GM18867 (cell line): ENCODE results near the gene NADK2.
A peak's percentile ranks its signal among the peaks of the same experiment; 100 is the strongest.

Source experiments
- ATAC-seq: cut with Tn5 transposase; IDR thresholded peaks from one replicate; pipeline ENCODE4 v1.9.1; 2021; ENCODE audit warnings: mild to moderate bottlenecking, moderate library complexity; ENCODE audit not compliant: unreplicated experiment

NADK2 gene

GRCh38 chr5:36250427-36250826, 8.7 kb upstream of the NADK2 start:
- no peak for ATAC-seq

GRCh38 chr5:36246036-36246800, 4.5 kb upstream of the NADK2 start:
- ATAC-seq = no peak

- ATAC-seq = no peak
These were observed 2.4 kb upstream of the NADK2 start for GRCh38 chr5:36244076-36244475.

GRCh38 chr5:36243653-36244052, 1.9 kb upstream of the NADK2 start:
- ATAC-seq = no peak

- no peak for ATAC-seq
These were observed 1.1 kb upstream of the NADK2 start for GRCh38 chr5:36242534-36243485.

- ATAC-seq = peak; percentile 5
These were observed 720 bp downstream of the NADK2 start for GRCh38 chr5:36240779-36241630.

- ATAC-seq = no peak
These were observed 2.1 kb downstream of the NADK2 start for GRCh38 chr5:36239370-36240293.

GRCh38 chr5:36238502-36239295, 3.0 kb downstream of the NADK2 start:
- ATAC-seq = no peak

GRCh38 chr5:36237751-36238150, 4.0 kb downstream of the NADK2 start:
- ATAC-seq = no peak

GRCh38 chr5:36236801-36237200, 4.9 kb downstream of the NADK2 start:
- no peak for ATAC-seq

GRCh38 chr5:36232533-36232932, 9.2 kb downstream of the NADK2 start:
- ATAC-seq = no peak

- no peak for ATAC-seq
These were observed 11.5 kb downstream of the NADK2 start for GRCh38 chr5:36230151-36230790.

GRCh38 chr5:36228505-36228904, 13.2 kb downstream of the NADK2 start:
- no peak for ATAC-seq

GRCh38 chr5:36227046-36227445, 14.7 kb downstream of the NADK2 start:
- ATAC-seq = no peak

GRCh38 chr5:36222620-36223019, 19.1 kb downstream of the NADK2 start:
- ATAC-seq = no peak

- ATAC-seq = no peak
These were observed 23.7 kb downstream of the NADK2 start for GRCh38 chr5:36217988-36218387.

GRCh38 chr5:36217567-36217966, 24.2 kb downstream of the NADK2 start:
- ATAC-seq = no peak

GRCh38 chr5:36215910-36216309, 25.8 kb downstream of the NADK2 start:
- no peak for ATAC-seq

GRCh38 chr5:36214436-36214835, 27.3 kb downstream of the NADK2 start:
- ATAC-seq = no peak
